CD4-positive, alpha-beta T cell treated with Interferon gamma for 1 hour (primary cell): ENCODE results near the gene CACHD1.

ENCODE experiments used
- DNase-seq: peaks from one replicate; pipeline ENCODE4 v3.0.0-alpha.2; 2020

CACHD1 gene

DNA sequence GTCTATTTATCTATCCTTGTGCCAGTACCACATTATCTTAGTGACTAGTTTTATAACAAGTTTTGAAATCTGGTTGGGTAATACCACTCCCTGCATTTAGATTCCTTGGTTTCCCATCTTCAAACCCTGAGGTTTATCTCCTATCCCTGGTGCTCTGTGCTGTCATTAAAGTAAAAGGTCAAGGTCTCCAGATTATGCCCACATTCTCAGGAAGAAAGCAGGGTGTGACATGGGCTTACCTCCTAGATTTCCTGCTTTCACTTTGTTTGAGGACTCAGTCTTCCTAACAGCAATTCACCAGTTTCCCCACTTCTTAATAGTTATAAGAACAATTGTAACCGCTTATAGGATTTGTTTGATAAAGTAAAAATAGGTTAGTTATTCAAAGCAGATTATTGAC lies 86.0 kb downstream of the CACHD1 start:
- no peak for DNase-seq

DNA sequence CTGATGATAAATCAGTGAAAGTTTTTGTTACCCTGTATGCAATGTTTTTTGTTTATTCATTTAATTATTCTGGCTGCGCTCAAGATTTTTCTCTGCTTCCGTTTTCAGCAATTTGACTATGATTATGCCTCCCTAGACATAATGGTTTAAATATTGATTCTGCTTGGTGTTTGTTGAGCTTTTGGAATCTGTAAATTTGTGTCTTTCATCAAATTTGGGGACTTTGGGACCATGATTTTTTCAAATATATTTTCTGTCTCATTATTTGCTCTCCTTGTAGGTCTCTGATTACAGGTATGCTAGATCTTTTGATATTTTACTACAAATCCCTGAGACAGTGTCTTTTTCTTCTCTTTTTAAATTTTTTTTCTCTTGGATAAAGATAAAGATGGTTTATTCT lies 92.1 kb downstream of the CACHD1 start:
- DNase-seq = no peak

DNA sequence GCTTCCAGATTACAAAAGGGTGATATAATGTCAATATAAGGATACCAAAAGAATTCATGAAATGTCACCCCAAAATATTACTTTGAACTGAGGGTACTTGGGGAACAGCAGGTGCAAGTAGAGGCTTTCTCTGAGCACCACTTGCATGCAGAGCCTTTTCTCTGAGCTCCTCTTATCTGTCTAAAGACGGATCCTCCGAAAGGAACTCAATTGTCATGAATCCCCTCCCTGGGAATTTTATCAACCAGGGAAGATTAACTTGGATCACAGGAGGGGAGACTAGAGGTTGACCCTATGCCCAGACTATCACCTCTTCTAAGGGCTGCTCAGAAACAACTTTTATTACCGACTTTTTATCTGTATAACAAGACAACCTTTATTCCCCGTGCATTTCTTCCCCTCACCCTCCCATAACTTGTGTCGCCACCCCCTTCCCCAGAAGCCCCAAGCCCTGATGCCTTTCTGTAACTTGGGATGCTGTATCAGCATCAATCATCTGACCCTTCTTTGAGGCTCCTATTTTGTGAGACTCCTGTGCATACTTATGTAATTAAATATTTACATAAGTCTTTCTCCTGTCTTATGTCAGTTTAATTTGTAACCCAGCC lies 94.1 kb downstream of the CACHD1 start:
- no peak for DNase-seq

DNA sequence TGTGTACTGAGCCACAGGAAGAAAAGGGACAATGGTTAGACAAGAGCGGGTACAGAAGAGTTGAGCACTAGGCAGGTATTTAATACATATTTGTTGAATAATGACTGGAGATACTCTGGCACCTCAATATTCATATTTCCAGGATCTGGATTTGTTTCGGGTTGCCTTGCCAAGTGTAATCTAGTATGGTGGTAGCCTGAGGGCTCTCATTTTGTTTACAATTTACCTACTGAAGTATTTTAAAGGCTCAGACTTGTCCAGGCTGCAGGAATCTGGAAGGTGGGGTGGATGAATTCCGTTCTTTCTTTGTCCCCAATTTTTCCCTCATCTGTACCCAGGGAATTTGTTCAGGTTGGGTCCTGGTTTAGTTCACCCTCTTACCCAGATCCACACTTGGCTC lies 95.0 kb downstream of the CACHD1 start:
- no peak for DNase-seq

DNA sequence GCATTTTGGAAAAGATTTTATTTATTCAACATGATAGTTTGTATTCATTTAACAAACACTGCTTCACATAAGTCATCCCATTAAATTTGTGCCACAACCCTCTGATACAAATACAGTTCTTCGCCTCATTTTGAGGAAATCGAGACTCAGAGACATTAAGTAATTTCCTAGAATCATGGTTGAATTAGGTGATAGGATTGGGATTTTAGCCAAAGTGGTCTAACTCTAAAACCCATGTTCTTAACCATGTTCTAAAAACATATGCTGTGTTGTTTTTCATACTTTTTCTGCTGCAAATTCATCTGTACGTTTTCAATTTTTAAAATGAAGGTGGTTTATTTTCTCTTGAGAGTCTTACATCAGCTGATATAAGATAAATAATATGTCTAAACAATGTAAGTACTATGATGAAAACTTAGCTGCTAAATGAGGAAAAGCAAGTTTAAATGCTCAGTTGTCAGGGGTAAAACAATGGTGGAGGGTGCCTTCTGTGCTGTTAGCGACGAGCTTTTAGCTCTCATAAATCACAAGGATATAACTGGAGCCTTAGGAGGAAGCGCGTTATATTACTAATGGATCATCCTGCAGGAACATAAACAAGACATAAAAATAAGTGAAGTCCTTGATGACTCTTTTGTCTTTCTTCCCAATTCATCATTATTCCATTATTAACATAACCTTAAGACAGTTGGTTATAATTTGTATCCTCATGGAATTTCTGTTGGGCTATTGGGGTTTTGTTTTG lies 97.7 kb downstream of the CACHD1 start:
- no peak for DNase-seq

DNA sequence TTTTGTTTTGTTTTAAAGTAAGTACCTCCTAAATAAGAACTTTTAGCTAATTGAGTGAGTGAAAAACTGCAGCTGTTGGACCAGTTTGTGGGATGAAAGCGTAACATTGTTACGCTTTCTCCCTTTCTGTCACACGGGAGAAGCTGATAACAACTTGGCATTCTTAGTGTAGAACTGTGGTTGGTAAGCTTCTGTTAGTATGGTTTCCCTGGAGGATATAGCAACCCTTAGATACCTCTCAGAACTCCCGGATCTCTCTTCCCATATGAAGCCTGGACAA lies 98.2 kb downstream of the CACHD1 start:
- DNase-seq = no peak

DNA sequence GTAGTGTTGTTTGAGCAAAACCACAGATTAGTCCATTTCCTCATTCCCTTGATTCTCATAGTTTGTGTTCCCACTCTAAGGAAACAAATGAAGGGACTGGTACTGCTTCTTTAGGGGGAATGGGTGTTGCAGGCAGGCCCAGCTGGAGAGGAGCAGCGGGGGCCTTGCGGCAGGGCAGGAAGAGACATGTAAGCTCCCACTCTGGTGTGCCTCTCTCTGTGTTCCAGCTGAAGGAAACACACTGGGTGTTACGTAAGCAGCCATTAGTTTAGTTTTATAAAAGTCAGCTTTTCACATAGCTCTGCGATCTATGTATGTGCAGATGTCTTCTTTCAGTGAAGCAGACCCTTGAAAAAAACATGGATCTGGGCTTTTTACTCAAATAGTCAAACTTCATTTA lies 99.5 kb downstream of the CACHD1 start:
- no peak for DNase-seq

DNA sequence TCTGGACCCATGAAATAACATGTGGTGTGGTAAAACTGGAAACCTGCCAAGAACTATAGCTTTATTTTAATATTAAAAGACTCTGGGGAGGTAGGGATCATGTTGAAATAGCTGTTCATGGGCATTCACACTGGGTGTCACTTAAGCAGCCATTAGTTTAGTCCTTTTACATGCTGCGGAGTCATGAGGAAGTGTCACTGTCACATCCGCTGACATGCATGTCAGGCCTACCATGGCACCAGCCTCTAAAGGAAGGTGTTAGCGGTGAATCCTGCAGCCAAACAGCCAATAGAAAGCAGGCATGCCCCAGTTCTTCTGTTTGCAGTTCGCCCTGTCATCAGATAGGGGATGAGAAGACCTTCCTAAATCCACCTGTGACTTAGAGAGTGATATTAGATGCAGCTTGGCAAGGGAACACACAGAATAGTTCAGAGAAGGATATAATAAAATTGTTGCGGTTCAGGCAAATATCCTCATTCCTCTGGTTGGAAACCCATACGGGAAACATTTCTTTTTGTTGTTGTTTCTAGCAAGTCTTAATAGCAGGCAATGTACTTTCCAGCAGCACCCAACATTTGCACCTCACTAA lies 100.4 kb downstream of the CACHD1 start:
- DNase-seq = no peak

DNA sequence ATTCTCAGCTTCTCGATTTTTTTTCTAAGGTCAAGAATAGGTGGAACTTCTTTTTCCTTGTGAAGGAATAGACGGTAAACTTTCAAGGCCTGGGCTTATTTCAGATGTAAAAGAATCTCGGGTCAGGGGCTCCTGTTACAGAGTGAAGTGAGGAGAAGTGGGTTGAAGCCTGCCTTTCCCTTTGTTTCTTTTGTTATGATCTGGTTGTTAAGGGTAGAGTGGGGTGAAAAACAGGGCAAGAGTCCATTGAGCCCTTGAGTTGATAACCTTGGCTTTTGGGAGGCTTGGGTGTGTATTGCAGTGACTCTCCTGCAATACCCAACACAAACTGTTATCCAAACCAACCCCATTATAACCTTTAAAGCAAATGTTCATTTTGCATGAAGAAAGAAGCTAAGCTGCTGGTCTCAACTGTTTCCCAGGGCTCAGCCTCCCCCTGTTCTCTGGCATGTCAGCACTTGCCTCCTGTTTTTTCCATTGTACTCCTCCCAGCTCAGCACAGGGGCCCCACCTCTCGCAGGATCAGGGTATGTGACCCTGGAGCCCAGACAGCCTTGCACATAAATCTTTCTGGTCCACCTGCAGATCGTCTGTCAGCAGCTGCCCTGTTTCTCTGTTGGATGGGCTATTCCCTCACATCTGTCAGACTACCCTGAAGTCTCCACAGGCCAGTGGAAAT lies 102.4 kb downstream of the CACHD1 start:
- no peak for DNase-seq

DNA sequence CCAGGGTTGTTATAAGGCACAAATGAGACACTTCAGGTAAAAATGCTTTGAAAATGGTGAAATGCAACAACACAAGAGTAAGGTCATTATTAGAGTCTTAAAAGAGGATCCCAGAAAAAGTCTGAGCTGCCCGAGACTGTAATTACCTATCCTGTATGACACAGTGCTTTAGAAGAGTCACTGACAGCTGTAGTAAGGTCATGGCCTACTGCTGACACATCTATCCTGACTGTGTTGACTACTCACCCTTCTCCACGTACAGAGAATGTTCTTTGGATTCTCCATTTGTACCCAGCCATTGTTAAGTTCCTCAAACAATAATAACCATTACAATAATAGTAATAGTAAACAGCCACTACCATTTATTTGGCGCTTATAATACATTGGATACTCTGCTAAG lies 104.4 kb downstream of the CACHD1 start:
- DNase-seq = no peak

DNA sequence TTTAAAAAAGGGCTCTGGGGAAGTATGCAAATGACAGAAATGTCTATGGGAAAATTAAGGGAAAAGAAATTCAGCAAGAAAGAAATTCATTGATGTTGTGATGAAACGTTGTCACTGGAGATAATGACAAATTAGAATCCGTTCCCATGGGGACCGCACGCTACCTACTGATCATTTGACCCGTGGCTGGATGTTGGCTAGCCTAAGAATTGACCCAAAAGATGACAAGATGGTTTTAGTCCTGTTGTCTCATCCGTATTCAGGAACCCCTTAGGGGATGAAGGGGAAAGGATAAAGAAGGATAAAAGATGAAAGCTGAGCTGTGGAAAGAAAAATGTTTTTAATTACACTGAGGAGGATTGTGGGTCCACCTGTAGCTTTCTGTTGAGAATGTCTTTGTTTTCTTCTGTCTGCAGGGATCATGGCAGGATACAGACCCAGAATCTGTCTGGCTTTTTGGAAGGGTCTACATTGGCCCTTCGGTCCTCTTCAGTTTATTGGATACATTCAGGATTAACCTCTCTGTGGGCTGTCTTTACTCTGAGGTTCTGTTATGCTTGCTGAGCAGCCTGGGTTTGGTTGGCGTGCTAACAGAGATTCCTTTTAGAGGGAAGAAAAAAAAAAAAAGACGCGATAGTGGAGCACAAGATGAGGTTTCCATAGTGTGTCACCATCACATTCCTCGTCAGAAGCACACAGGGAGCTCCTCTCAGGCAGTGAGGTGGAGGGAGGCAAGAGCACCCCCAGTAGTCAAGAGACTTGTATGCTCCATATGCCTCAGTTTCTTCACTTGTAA lies 106.2 kb downstream of the CACHD1 start:
- DNase-seq = no peak

DNA sequence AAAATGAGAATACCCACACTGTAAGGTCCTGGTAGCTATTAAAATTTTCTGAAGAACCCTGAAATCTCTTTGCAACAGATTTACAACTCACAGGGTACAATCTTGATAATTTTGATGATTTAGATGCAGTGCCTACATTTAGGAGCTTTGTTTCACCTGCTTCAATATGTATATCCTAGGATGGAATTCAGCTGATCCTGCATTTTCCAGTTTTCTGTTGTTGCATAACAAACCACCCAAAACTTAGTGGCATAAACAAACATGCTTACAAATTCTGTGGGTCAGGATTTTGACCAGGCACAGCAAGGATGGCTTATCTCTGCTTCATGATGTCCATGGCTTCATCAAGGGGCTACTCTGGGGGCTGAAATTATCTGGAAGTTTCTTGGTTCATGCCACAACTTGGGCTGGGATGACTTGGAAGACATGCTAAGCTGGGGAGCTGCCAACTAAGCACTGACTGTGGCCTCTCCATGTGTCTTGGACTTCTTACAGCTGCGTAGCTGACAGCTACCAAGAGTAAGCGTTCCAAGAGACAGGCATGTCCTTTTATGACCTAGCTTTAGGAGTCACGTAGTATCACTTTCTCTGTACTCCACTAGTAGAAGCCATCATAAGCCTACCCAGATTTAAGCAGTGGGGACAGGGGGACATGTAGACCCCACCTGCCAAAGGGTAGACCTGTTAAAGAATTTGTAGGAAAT lies 108.5 kb downstream of the CACHD1 start:
- no peak for DNase-seq

DNA sequence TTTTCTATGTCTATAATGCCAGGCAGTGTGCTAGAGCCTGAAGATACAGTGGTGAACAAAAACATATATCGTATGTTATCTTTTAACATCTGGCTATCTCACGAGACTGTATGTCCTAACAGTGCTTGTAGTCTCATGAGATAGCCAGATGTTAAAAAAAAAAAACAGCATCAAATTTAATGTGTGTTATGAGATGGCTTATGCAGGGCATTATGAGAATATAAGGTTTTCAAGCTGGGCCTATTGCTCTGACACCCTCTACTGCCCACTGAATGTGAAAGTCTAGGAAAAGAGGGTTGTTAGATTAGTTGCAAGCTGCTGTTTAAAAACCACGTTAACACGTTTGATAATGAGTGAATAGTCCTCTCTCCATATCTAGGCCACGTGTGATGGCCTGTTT lies 109.8 kb downstream of the CACHD1 start:
- no peak for DNase-seq

DNA sequence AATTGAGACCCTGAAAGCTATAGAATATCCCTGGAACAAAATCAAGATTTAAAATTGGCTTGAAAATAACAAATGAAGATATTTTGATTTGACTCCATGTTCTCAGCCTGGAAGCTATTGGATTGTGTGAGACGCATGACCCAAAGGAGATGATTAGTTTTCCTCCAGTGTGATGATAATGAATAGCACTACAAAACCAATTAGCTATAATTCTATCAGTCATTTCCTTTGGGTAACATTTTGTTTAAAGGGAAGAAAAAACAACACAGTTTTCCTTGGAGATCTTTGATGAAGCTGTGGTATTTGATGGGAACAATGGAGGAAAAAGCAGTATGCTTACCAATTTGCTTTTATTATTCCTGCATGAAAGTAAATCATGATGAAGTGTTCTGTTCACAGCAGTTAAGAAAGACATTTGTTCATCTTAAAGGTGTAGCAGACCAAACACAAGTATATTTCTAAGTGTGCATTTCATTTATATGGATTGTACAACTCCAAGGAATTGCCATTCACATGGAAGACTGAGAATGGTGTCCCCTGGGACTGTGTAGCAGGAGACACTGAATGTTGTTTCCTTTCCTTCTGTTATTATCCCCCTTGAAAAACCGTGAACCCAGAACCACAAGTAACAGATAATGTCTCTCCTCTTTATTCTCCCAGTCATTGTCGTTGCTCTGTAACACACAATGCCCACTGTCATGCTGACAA lies 111.4 kb downstream of the CACHD1 start:
- DNase-seq = no peak

DNA sequence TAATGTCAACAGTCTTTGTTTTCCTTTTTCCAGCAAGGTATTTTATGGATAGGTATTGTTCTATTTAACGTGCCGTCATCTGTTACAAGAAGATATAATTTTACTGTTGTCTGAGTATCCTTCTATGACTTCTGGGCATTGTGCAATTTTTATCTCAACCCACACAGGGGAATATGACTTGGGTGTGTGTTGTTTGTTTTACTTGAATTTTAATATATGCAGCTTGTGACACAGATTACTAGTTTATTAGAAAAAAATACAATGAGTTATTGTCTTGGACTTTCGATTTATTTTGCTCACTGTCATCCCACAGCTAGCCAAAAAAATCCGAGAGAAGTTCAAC lies 111.9 kb downstream of the CACHD1 start:
- DNase-seq = no peak

DNA sequence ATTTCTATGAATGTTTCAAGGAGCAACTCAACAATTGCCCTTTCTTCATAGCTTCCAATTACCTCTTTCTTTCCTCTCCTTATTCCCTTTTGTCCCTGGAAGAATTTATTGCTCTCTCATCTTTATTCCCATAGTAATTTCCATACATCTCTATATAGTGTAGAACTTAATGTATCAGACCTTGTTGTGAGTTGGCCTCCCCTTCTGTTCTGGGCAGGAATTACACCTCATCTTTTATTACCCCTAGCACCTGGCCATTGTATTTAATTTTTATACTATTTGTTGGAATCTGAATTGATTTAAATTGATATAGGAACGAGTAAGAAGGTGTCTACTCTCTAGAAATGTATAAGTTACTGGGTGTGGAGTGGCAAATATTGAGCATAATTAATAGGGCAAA lies 114.5 kb downstream of the CACHD1 start:
- DNase-seq = no peak

DNA sequence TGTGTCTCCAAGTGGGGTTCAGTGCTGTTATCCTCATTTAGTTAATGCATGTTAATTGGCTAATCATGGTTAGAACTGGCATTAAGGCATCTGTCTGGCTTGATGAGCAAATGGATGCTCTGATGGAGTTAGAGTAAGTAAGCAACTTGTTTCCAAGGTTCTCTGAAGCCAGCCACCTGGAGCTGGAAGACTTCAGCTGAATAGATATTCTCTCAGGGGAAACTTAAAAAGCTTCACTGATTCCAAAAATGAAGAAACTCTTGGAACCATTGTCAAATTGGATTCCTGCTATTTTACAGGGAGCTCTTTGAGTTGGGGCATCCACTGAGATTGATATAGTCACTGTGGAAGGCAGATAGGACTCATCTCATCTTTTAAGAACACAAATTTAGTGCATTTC lies 118.9 kb downstream of the CACHD1 start:
- no peak for DNase-seq

DNA sequence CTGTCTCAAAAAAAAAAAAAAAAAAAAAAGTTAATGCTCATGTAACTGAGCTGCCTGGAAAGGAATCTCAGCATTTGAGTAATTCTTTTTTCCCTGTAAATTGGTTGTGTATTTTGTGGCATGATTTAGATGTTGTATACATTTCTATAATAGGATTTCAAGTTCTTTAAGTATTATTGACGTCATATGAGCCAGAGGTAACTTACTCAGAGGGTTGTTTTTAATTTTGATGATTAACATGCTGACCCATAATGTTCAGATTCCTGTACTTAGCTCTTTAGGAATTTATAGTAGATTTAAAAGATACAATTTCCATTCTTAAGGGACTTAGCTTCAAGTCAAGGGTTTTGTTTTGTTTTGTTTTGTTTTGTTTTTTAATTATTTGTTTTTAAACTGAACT lies 120.4 kb downstream of the CACHD1 start:
- DNase-seq = no peak

DNA sequence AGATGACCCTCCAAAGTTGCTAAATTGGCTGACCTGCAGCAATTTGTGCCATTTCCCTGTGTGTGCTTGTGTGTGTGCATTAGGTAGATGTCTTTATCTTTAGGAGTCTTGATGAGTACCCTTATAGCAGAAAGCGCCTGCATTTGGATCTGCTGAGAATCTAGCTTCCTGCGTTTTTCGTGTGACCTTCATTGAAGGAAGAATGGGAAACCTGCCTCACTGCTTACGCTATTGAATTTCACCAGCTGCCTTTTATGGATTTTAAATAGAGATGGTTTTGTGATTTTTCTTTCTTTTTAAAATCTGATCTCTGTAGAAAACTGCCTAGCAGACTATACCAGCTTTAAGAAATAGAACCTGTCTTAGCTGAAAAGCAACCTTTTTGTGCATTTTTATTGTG lies 124.5 kb downstream of the CACHD1 start:
- no peak for DNase-seq

DNA sequence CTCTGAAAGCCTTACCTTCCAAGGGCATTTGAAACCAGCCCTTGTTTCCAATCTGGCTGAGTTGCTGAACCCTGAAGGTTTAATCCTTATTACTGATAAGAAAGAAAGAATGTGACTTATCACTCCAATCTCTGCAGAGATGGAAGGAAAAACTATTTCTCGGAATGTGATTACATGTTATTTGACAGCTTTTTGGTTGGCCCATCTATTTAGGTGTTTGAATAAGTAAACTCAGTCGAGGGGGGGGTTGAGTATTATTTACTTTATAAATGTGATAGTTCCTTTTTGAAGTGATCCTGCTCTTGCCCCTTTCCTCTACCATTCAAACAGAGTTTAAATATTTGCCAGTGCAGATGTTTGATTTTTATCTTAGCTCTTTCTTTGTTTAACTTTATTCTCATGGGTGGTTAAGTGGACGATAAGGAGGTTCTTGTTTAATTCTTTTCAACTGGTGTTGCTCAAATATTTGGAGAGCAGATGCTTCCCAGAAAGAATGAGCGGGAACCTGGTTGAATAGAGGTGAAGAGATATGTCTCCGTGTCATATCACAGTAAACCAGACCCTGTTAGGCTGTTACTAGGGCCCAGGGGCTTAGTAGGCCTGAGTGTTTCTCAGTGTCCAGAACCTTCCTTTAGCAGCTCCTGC lies 126.1 kb downstream of the CACHD1 start:
- no peak for DNase-seq

DNA sequence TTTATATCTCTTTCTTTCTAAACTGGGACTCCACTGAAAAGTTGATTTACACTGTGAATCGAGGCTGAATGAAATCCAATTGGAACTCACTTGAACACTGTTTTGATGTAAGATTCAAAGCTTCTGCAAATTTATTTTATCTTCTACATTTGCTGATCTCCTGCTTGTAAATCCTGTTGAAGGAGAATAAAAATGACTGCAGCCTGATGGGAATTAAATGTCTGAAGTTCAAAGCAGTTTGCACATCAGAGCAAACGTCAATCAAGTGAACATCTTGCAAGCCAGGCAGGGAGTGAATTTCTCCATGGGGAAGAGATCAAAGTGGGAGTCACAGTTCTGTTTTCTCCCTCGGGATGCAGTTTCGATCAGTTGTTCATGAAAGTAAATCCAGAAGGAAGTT lies 127.2 kb downstream of the CACHD1 start:
- no peak for DNase-seq

DNA sequence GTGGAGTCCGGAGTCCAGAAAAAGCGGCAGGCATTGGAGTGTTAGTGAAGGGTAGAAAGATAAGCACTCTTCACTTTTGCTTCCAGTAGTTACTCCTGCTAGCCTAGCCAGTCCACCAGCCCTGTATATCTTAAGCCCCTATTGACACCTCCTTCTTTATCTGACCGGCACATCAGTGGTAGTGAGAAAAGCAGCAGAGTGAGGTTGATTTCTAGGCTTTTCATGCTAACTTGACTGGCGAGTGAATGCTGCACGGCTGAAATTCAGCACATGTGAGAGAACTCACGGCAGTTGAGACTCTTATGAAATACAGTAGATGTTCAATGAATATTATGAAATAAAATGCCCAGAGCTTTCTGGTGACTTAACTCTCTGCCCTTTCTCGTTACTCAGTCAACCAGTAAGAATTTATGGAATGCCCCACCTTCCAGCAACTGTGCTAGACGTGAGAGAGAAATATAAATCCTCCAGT lies 128.2 kb downstream of the CACHD1 start:
- DNase-seq = no peak
